HG02884 (cell line): ENCODE results near the gene TBC1D16.

Experiments
- ATAC-seq: cut with Tn5 transposase; IDR thresholded peaks from one replicate; pipeline ENCODE4 v1.9.1; 2021; ENCODE audit warnings: mild to moderate bottlenecking, moderate library complexity; ENCODE audit not compliant: unreplicated experiment

The TBC1D16 gene

GRCh38 chr17:79952901-79953300 lies 82.8 kb downstream of the TBC1D16 start:
- no peak for ATAC-seq

GRCh38 chr17:79952265-79952877 lies 83.3 kb downstream of the TBC1D16 start:
- no peak for ATAC-seq

GRCh38 chr17:79951361-79952264 lies 84.1 kb downstream of the TBC1D16 start:
- no peak for ATAC-seq

GRCh38 chr17:79950751-79951150 lies 84.9 kb downstream of the TBC1D16 start:
- ATAC-seq = no peak

- no peak for ATAC-seq
Measured at GRCh38 chr17:79950306-79950705, 85.4 kb downstream of the TBC1D16 start.

GRCh38 chr17:79949656-79950209 lies 85.9 kb downstream of the TBC1D16 start:
- ATAC-seq = no peak

- ATAC-seq = no peak
Measured at GRCh38 chr17:79948945-79949655, 86.6 kb downstream of the TBC1D16 start.

GRCh38 chr17:79948406-79948944 lies 87.2 kb downstream of the TBC1D16 start:
- ATAC-seq = no peak

GRCh38 chr17:79947351-79948031 lies 88.2 kb downstream of the TBC1D16 start:
- ATAC-seq = no peak

GRCh38 chr17:79946352-79947231 lies 89.1 kb downstream of the TBC1D16 start:
- no peak for ATAC-seq

GRCh38 chr17:79945591-79946255 lies 89.9 kb downstream of the TBC1D16 start:
- ATAC-seq = no peak

- no peak for ATAC-seq
Measured at GRCh38 chr17:79944821-79945391, 90.8 kb downstream of the TBC1D16 start.

- no peak for ATAC-seq
Measured at GRCh38 chr17:79944251-79944812, 91.3 kb downstream of the TBC1D16 start.

- ATAC-seq = no peak
Measured at GRCh38 chr17:79943347-79944241, 92.1 kb downstream of the TBC1D16 start.

GRCh38 chr17:79942591-79943346 lies 92.9 kb downstream of the TBC1D16 start:
- no peak for ATAC-seq

- ATAC-seq = no peak
Measured at GRCh38 chr17:79942011-79942405, 93.7 kb downstream of the TBC1D16 start.
